ENCODE data around the gene TBC1D9B. TPM values are rescaled to one million over a fixed set of nuclear protein-coding genes. Genes with fewer than 3 reads are reported as not detected.

Gene TBC1D9B
- total RNA-seq, 1 experiment from 2014 or later, result 70.9 TPM

DNA sequence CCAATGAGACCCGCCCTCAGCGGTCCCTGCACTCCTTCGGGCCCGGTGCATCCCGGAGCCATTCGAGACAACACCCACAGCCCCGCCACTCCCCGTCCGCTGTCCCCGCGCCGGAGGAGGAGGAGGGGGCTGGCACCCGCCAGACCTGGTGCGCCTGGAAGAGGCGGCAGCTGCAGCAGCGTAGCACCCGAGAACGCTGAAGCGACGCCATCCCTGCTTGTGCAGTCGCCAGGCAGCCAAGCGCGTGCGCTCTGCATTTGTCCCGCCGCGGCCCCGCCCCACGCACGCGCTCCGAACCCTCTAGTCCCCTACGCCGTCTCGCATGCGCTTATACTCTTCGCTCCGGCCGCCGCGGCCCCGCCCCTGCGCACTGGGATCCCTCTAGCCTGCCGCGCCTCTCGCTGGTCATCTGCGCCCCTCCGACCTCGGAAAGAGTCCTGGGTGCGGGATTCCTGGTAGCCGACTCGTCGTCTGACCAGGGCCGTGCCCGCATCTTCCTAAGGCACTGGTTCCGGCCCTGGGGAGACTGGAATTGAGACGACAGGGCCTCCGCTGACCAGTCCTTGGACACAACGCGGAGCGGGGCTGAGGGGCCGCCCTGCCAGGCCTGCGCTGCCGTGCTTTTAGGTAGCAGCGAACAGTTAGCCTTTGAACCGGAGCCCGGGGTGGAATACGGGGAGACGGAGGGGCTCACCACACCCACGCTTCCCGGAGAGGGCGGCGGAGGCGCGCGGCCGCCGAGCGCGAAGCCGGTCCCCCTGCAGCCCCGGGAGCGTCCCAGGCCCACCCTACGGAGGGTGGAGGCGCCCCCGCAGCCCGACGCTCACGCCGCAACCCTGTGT, 48.9 kb downstream of the TBC1D9B start, which contains the start of gene MRNIP (continued):
- TF ChIP-seq, protein P1, sequence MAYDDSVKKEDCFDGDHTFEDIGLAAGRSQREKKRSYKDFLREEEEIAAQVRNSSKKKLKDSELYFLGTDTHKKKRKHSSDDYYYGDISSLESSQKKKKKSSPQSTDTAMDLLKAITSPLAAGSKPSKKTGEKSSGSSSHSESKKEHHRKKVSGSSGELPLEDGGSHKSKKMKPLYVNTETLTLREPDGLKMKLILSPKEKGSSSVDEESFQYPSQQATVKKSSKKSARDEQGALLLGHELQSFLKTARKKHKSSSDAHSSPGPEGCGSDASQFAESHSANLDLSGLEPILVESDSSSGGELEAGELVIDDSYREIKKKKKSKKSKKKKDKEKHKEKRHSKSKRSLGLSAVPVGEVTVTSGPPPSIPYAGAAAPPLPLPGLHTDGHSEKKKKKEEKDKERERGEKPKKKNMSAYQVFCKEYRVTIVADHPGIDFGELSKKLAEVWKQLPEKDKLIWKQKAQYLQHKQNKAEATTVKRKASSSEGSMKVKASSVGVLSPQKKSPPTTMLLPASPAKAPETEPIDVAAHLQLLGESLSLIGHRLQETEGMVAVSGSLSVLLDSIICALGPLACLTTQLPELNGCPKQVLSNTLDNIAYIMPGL (CRISPR knock-in tag; IDR thresholded peaks at IDR 0.05), result peak; percentile 52
- no peak for TF ChIP-seq MXD4 (CRISPR knock-in tag; IDR thresholded peaks at IDR 0.05; ENCODE audit: borderline replicate concordance)
- TF ChIP-seq, protein P2, sequence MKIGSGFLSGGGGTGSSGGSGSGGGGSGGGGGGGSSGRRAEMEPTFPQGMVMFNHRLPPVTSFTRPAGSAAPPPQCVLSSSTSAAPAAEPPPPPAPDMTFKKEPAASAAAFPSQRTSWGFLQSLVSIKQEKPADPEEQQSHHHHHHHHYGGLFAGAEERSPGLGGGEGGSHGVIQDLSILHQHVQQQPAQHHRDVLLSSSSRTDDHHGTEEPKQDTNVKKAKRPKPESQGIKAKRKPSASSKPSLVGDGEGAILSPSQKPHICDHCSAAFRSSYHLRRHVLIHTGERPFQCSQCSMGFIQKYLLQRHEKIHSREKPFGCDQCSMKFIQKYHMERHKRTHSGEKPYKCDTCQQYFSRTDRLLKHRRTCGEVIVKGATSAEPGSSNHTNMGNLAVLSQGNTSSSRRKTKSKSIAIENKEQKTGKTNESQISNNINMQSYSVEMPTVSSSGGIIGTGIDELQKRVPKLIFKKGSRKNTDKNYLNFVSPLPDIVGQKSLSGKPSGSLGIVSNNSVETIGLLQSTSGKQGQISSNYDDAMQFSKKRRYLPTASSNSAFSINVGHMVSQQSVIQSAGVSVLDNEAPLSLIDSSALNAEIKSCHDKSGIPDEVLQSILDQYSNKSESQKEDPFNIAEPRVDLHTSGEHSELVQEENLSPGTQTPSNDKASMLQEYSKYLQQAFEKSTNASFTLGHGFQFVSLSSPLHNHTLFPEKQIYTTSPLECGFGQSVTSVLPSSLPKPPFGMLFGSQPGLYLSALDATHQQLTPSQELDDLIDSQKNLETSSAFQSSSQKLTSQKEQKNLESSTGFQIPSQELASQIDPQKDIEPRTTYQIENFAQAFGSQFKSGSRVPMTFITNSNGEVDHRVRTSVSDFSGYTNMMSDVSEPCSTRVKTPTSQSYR (CRISPR knock-in tag; IDR thresholded peaks at IDR 0.05), result peak; percentile 49; the same call in 1 of the 2 replicates
- no peak for TF ChIP-seq NFYB (CRISPR knock-in tag; conservative IDR thresholded peaks at IDR 0.05; ENCODE audit: low read depth)
- TF ChIP-seq, protein P3, sequence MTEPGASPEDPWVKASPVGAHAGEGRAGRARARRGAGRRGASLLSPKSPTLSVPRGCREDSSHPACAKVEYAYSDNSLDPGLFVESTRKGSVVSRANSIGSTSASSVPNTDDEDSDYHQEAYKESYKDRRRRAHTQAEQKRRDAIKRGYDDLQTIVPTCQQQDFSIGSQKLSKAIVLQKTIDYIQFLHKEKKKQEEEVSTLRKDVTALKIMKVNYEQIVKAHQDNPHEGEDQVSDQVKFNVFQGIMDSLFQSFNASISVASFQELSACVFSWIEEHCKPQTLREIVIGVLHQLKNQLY (CRISPR knock-in tag; IDR thresholded peaks at IDR 0.05), result no peak
- no peak; the same call in 1 of the 2 replicates for TF ChIP-seq GABPB1 (CRISPR knock-in tag; IDR thresholded peaks at IDR 0.05)
- TF ChIP-seq ZNF121 (CRISPR knock-in tag; IDR thresholded peaks at IDR 0.05), result 0 out of 2 replicates have a peak, but pooled peaks have one; percentile 8
- TF ChIP-seq SMAD4 (CRISPR knock-in tag; IDR thresholded peaks at IDR 0.05), result no peak
- TF ChIP-seq HMGA2 (CRISPR knock-in tag; IDR thresholded peaks at IDR 0.05), result no peak
- TF ChIP-seq ZNF219 (CRISPR knock-in tag; IDR thresholded peaks at IDR 0.05; ENCODE audit: borderline replicate concordance), result 0 out of 2 replicates have a peak, but pooled peaks have one; percentile 38
- TF ChIP-seq, protein P4, sequence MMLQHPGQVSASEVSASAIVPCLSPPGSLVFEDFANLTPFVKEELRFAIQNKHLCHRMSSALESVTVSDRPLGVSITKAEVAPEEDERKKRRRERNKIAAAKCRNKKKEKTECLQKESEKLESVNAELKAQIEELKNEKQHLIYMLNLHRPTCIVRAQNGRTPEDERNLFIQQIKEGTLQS (CRISPR knock-in tag; conservative IDR thresholded peaks at IDR 0.05), result no peak
- TF ChIP-seq NFATC4 (CRISPR knock-in tag; IDR thresholded peaks at IDR 0.05), result no peak
- TF ChIP-seq TP53 (CRISPR knock-in tag; IDR thresholded peaks at IDR 0.05), result peak; percentile 80
- TF ChIP-seq, protein P5, sequence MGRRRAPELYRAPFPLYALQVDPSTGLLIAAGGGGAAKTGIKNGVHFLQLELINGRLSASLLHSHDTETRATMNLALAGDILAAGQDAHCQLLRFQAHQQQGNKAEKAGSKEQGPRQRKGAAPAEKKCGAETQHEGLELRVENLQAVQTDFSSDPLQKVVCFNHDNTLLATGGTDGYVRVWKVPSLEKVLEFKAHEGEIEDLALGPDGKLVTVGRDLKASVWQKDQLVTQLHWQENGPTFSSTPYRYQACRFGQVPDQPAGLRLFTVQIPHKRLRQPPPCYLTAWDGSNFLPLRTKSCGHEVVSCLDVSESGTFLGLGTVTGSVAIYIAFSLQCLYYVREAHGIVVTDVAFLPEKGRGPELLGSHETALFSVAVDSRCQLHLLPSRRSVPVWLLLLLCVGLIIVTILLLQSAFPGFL (CRISPR knock-in tag; IDR thresholded peaks at IDR 0.05; ENCODE audit: borderline replicate concordance), result no peak

DNA sequence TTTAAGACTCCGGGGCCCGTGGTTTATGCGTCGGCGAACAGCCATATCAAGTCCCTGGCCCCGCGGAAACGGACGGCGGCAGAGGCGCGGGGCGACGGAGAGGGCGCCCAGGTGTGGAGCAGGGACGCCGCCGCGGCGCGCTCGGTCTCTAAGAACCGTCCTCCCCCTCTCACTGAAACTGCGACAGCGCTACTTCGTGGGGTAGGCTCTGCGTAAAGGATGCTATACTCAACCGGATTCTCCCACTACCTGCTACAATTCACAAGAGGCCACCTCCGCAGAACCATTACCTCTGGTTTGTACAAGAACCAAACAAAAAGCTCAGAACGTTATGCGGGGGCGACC, 49.5 kb downstream of the TBC1D9B start:
- CTCF ChIA-PET, result interaction anchor here (1.0 to 2.7 kb wide), 2 partner anchors 56 to 117 kb away, joined by 4 to 9 read pairs; no protein-coding TSS in a partner anchor
- peaks cover 7% of the 10 kb centered on the region for H3K9me3 Mint-ChIP-seq
- DNase-seq (ENCODE audit: low spot score), result peak; percentile 40
- peak overlapping the region; percentile 64 for H3K27ac Mint-ChIP-seq
- H3K4me3 Mint-ChIP-seq, result peak overlapping the region; percentile 94
- ATAC-seq, result peak; percentile 36
- H3K27me3 Mint-ChIP-seq (ENCODE audit: low read depth), result no peaks in the 10 kb centered on the region; the same call in 1 of the 2 replicates
- POLR2A ChIA-PET, result no interaction called here
- H3K36me3 Mint-ChIP-seq, result peaks cover 20% of the 10 kb centered on the region
- peaks cover 19% of the 10 kb centered on the region for H3K4me1 Mint-ChIP-seq
- TF ChIP-seq FOXP1 (CRISPR knock-in tag; IDR thresholded peaks at IDR 0.05; ENCODE audit: borderline replicate concordance), result no peak
- TF ChIP-seq, protein P6, sequence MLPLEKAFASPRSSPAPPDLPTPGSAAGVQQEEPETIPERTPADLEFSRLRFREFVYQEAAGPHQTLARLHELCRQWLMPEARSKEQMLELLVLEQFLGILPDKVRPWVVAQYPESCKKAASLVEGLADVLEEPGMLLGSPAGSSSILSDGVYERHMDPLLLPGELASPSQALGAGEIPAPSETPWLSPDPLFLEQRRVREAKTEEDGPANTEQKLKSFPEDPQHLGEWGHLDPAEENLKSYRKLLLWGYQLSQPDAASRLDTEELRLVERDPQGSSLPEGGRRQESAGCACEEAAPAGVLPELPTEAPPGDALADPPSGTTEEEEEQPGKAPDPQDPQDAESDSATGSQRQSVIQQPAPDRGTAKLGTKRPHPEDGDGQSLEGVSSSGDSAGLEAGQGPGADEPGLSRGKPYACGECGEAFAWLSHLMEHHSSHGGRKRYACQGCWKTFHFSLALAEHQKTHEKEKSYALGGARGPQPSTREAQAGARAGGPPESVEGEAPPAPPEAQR (CRISPR knock-in tag; IDR thresholded peaks at IDR 0.05), result no peak
- TF ChIP-seq ELF4 (CRISPR knock-in tag; IDR thresholded peaks at IDR 0.05; ENCODE audit: low read depth), result no peak
- TF ChIP-seq SMAD4 (CRISPR knock-in tag; IDR thresholded peaks at IDR 0.05), result no peak
- TF ChIP-seq, protein P7, sequence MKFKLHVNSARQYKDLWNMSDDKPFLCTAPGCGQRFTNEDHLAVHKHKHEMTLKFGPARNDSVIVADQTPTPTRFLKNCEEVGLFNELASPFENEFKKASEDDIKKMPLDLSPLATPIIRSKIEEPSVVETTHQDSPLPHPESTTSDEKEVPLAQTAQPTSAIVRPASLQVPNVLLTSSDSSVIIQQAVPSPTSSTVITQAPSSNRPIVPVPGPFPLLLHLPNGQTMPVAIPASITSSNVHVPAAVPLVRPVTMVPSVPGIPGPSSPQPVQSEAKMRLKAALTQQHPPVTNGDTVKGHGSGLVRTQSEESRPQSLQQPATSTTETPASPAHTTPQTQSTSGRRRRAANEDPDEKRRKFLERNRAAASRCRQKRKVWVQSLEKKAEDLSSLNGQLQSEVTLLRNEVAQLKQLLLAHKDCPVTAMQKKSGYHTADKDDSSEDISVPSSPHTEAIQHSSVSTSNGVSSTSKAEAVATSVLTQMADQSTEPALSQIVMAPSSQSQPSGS (CRISPR knock-in tag; IDR thresholded peaks at IDR 0.05; ENCODE audit: borderline replicate concordance, low read depth), result no peak
- TF ChIP-seq NFATC4 (CRISPR knock-in tag; IDR thresholded peaks at IDR 0.05), result no peak
- no peak for TF ChIP-seq OVOL2 (CRISPR knock-in tag; IDR thresholded peaks at IDR 0.05; ENCODE audit: borderline replicate concordance)
